ENCODE results near the gene TM2D1.
"Not testable (repeated sequence)": the region's sequence is repeated elsewhere in the genome, so short reads cannot be mapped to it uniquely, and the experiment has no call there.

The TM2D1 gene

GRCh38 chr1:61680500-61680899 is 44.4 kb downstream of the TM2D1 start:
- DNase-seq (ENCODE audit: low spot score), result no peak
- no peak for TF ChIP-seq CTCF (IDR thresholded peaks at IDR 0.05; ENCODE audit: extremely low read depth, missing control alignments)

DNA sequence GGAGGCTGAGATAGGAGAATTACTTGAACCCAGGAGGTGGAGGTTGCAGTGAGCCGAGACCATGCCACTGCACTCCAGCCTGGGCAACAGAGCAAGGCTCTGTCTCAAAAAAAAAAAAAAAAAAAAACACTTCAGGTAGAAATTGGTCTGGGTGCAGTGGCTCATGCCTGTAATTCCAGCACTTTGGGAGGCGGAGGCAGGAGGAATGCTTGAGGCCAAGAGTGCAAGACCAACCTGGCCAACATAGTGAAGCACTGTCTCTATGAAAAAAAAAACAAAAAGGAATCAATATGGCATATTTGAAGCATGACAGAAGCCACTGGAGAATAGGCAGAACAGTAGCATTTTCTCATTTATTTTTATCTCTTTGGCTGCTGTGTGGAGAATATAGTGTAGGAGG is 48.1 kb downstream of the TM2D1 start:
- DNase-seq (ENCODE audit: low spot score), result not testable (repeated sequence)

- DNase-seq (ENCODE audit: low spot score), result no peak
These were observed 50.7 kb downstream of the TM2D1 start for GRCh38 chr1:61674221-61674620.

GRCh38 chr1:61672376-61672775 is 52.6 kb downstream of the TM2D1 start:
- no peak for TF ChIP-seq CTCF (IDR thresholded peaks at IDR 0.05; ENCODE audit: extremely low read depth, missing control alignments)
- no peak for DNase-seq (ENCODE audit: low spot score)

More at GRCh38 chr1:61674221-61674620, 50.7 kb downstream of the TM2D1 start:
- no peak for TF ChIP-seq CTCF (IDR thresholded peaks at IDR 0.05; ENCODE audit: extremely low read depth, missing control alignments)

GRCh38 chr1:61670445-61670844 is 54.5 kb downstream of the TM2D1 start:
- DNase-seq (ENCODE audit: low spot score), result no peak
- TF ChIP-seq CTCF (IDR thresholded peaks at IDR 0.05; ENCODE audit: extremely low read depth, missing control alignments), result no peak

- no peak for DNase-seq (ENCODE audit: low spot score)
- no peak for TF ChIP-seq CTCF (IDR thresholded peaks at IDR 0.05; ENCODE audit: extremely low read depth, missing control alignments)
These were observed 54.9 kb downstream of the TM2D1 start for GRCh38 chr1:61670016-61670415.

DNA sequence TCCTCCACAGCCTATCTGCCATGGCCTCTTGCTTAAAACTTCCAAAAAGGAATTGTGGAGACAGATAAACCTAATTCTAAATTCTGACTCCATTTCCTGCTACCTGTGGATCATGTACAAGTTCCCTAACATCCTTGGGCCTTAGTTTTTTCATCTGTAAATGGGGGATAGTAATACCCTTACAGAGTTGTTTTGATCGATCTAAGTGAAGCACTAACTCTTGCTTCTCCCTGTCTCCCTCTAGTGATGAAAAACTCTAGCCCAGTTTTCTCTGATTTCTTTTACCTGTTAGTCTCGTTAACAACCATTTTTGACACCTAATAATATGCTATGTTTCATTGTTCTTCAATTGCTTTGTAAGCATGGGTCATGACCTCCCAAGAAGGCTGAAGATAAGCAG is 65.9 kb downstream of the TM2D1 start:
- no peak for TF ChIP-seq CTCF (IDR thresholded peaks at IDR 0.05; ENCODE audit: extremely low read depth, missing control alignments)
- no peak for DNase-seq (ENCODE audit: low spot score)

GRCh38 chr1:61655453-61655852 is 69.5 kb downstream of the TM2D1 start:
- DNase-seq (ENCODE audit: low spot score), result no peak
- TF ChIP-seq CTCF (IDR thresholded peaks at IDR 0.05; ENCODE audit: extremely low read depth, missing control alignments), result no peak

All from GM20000 (cell line).